SK-N-SH (cell line): Measurements from ENCODE around the gene SENP1.

Experiments used
- CTCF ChIP-seq: fragments of 200-600 bp; sonication (generic); IDR thresholded peaks from 2 replicates; pipeline ENCODE4 v1.6.1; 2017; ENCODE audit warnings: antibody characterized with exemption, mild to moderate bottlenecking, moderate library complexity
- EP300 ChIP-seq, 2 experiments: IDR thresholded peaks; 2 replicates each; pipeline versions ENCODE4 v1.4.0 to v1.6.1; 2012; ENCODE audit warnings: borderline replicate concordance in 1 of 2, low read depth in 1 of 2, low read length in 1 of 2
- EZH2phosphoT487 ChIP-seq: fragments of 200-600 bp; sonication (generic); IDR thresholded peaks from 2 replicates; pipeline ENCODE4 v1.6.1; 2017; ENCODE audit warnings: low read depth, mixed run types, mild to moderate bottlenecking, antibody characterized with exemption, moderate library complexity, borderline replicate concordance
- FOSL2 ChIP-seq: IDR thresholded peaks from 2 replicates; pipeline ENCODE4 v1.4.0; 2012; ENCODE audit warnings: low read depth, mild to moderate bottlenecking, moderate library complexity, borderline replicate concordance
- FOXJ3 ChIP-seq: sonication (generic); formaldehyde crosslinking; IDR thresholded peaks from 2 replicates; pipeline ENCODE4 v1.5.1; 2020; ENCODE audit warnings: mild to moderate bottlenecking, missing genetic modification reagents
- GABPA ChIP-seq: IDR thresholded peaks from 2 replicates; pipeline ENCODE4 v1.4.0; 2012; ENCODE audit warnings: low read depth, mild to moderate bottlenecking
- IRF3 ChIP-seq: fragments of 150-350 bp; IDR thresholded peaks from 2 replicates; pipeline ENCODE4 v1.6.1; 2016; ENCODE audit warnings: mild to moderate bottlenecking, low read depth, low read length
- PBX3 ChIP-seq: IDR thresholded peaks from 2 replicates; pipeline ENCODE4; 2012
- POLR2AphosphoS5 ChIP-seq: IDR thresholded peaks from 2 replicates; pipeline ENCODE4 v1.6.1; 2012; ENCODE audit warnings: low read depth, low read length
- RFX5 ChIP-seq: IDR thresholded peaks from 2 replicates; pipeline ENCODE4 v1.6.1; 2012; ENCODE audit warnings: mild to moderate bottlenecking, improper control_type of control experiment, low read length
- SMC3 ChIP-seq: IDR thresholded peaks from 2 replicates; pipeline ENCODE4 v1.6.1; 2012; ENCODE audit warnings: low read depth, low read length, improper control_type of control experiment
- USF2 ChIP-seq: fragments of 150-350 bp; IDR thresholded peaks from 2 replicates; pipeline ENCODE4 v1.6.1; 2017; ENCODE audit warnings: antibody characterized with exemption, low read length, low read depth, borderline replicate concordance
- YY1 ChIP-seq: IDR thresholded peaks from 2 replicates; pipeline ENCODE4 v1.4.0; 2012; ENCODE audit warnings: low read depth, mild to moderate bottlenecking

- TF ChIP-seq CTCF, result no peak
- no peak for TF ChIP-seq PBX3
- no peak for TF ChIP-seq EP300 (IDR thresholded peaks at IDR 0.05; ENCODE audit: borderline replicate concordance in 1 of 2, low read depth in 1 of 2, low read length in 1 of 2)
- no peak for TF ChIP-seq USF2
- TF ChIP-seq YY1, result no peak
- no peak for TF ChIP-seq SMC3
- TF ChIP-seq FOSL2, result no peak
- no peak for TF ChIP-seq IRF3
- no peak for TF ChIP-seq RFX5
- TF ChIP-seq EZH2phosphoT487, result no peak
- TF ChIP-seq FOXJ3, result no peak
- no peak for TF ChIP-seq GABPA
- TF ChIP-seq POLR2AphosphoS5, result no peak
Observed at GRCh38 chr12:47993491-47993890, 112.4 kb downstream of the SENP1 start.
